Measurements from ENCODE around the gene MPP3.
"Not testable (repeated sequence)": the region's sequence is repeated elsewhere in the genome, so short reads cannot be mapped to it uniquely, and the experiment has no call there.

The MPP3 gene

GRCh38 chr17:43849116-43849515 is 16.2 kb upstream of the MPP3 start:
- Histone ChIP-seq H3K4me3 (ENCODE audit: low read depth in 1 of 5, low read length in 5 of 5) (peak overlapping the region in 4 of 5 donors; percentile 56 to 80 (median 70)), H3K4me1 (ENCODE audit: control insufficient read depth in 5 of 5, insufficient read depth in 5 of 5, low read length in 5 of 5) (peaks cover 3 to 42% (median 20%) of the 10 kb centered on the region in 5 donors), H3K9ac (ENCODE audit: low read length in 5 of 5) (peak overlapping the region in 2 of 5 donors; percentile 73 to 82), H3K36me3 (ENCODE audit: control insufficient read depth in 5 of 5, insufficient read depth in 5 of 5, low read length in 5 of 5) (peaks cover 0 to 6% (median 0%) of the 10 kb centered on the region in 5 donors), H3K27ac (ENCODE audit: low read depth, low read length) (peak overlapping the region; percentile 57), H3K27me3 (ENCODE audit: control insufficient read depth in 5 of 5, insufficient read depth in 4 of 5, low read length in 5 of 5) (peaks cover 2 to 14% (median 6%) of the 10 kb centered on the region in 5 donors), H3K9me3 (ENCODE audit: control insufficient read depth in 5 of 5, low read length in 5 of 5) (no peaks in the 10 kb centered on the region)

GRCh38 chr17:43848601-43849000 is 15.7 kb upstream of the MPP3 start:
- H3K27me3 ChIP-seq (ENCODE audit: control insufficient read depth in 5 of 5, insufficient read depth in 4 of 5, low read length in 5 of 5), result peaks cover 2 to 9% (median 5%) of the 10 kb centered on the region in 5 donors
- no peaks in the 10 kb centered on the region for H3K9me3 ChIP-seq (ENCODE audit: control insufficient read depth in 5 of 5, low read length in 5 of 5)
- H3K36me3 ChIP-seq (ENCODE audit: control insufficient read depth in 5 of 5, insufficient read depth in 5 of 5, low read length in 5 of 5), result peaks cover 0 to 3% (median 0%) of the 10 kb centered on the region in 5 donors
- H3K27ac ChIP-seq (ENCODE audit: low read depth, low read length), result peak overlapping the region; percentile 55
- peak overlapping the region in 4 of 5 donors; percentile 22 to 82 (median 46) for H3K9ac ChIP-seq (ENCODE audit: low read length in 5 of 5)
- H3K4me1 ChIP-seq (ENCODE audit: control insufficient read depth in 5 of 5, insufficient read depth in 5 of 5, low read length in 5 of 5), result peaks cover 3 to 37% (median 17%) of the 10 kb centered on the region in 5 donors
- peak overlapping the region in 4 of 5 donors; percentile 56 to 80 (median 70) for H3K4me3 ChIP-seq (ENCODE audit: low read depth in 1 of 5, low read length in 5 of 5)

GRCh38 chr17:43846963-43847371 is 14.0 kb upstream of the MPP3 start, which contains the start of gene CD300LG:
CD300LG (plus strand) TSS chr17:43847176; CDS start chr17:43847217, 41 bp downstream.
- Histone ChIP-seq H3K9me3 (ENCODE audit: control insufficient read depth in 5 of 5, low read length in 5 of 5) (no peaks in the 10 kb centered on the region), H3K27ac (ENCODE audit: low read depth, low read length) (peak within 1 kb of the TSS; percentile 55), H3K27me3 (ENCODE audit: control insufficient read depth in 5 of 5, insufficient read depth in 4 of 5, low read length in 5 of 5) (peaks cover 0 to 4% (median 0%) of the 10 kb centered on the region in 5 donors), H3K4me3 (ENCODE audit: low read depth in 1 of 5, low read length in 5 of 5) (peak within 1 kb of the TSS in 4 of 5 donors; percentile 64 to 80 (median 71)), H3K36me3 (ENCODE audit: control insufficient read depth in 5 of 5, insufficient read depth in 5 of 5, low read length in 5 of 5) (no peaks in the 10 kb centered on the region), H3K9ac (ENCODE audit: low read length in 5 of 5) (peak within 1 kb of the TSS in 4 of 5 donors; percentile 38 to 82 (median 54)), H3K4me1 (ENCODE audit: control insufficient read depth in 5 of 5, insufficient read depth in 5 of 5, low read length in 5 of 5) (peaks cover 0 to 22% (median 7%) of the 10 kb centered on the region in 5 donors)

- Histone ChIP-seq H3K36me3 (ENCODE audit: control insufficient read depth in 5 of 5, insufficient read depth in 5 of 5, low read length in 5 of 5) (no peaks in the 10 kb centered on the region), H3K27me3 (ENCODE audit: control insufficient read depth in 5 of 5, insufficient read depth in 4 of 5, low read length in 5 of 5) (peaks cover 0 to 2% (median 0%) of the 10 kb centered on the region in 5 donors), H3K4me3 (ENCODE audit: low read depth in 1 of 5, low read length in 5 of 5) (peak overlapping the region in 4 of 5 donors; percentile 31 to 80 (median 70)), H3K27ac (ENCODE audit: low read depth, low read length) (peak overlapping the region; percentile 55), H3K9me3 (ENCODE audit: control insufficient read depth in 5 of 5, low read length in 5 of 5) (no peaks in the 10 kb centered on the region), H3K4me1 (ENCODE audit: control insufficient read depth in 5 of 5, insufficient read depth in 5 of 5, low read length in 5 of 5) (peaks cover 0 to 20% (median 14%) of the 10 kb centered on the region in 5 donors), H3K9ac (ENCODE audit: low read length in 5 of 5) (peak overlapping the region in 3 of 5 donors; percentile 38 to 65 (median 59))
These were observed 13.3 kb upstream of the MPP3 start for GRCh38 chr17:43846221-43846712.

- peaks cover 1 to 23% (median 19%) of the 10 kb centered on the region in 5 donors for H3K4me1 ChIP-seq (ENCODE audit: control insufficient read depth in 5 of 5, insufficient read depth in 5 of 5, low read length in 5 of 5)
- H3K9me3 ChIP-seq (ENCODE audit: control insufficient read depth in 5 of 5, low read length in 5 of 5), result no peaks in the 10 kb centered on the region
- H3K36me3 ChIP-seq (ENCODE audit: control insufficient read depth in 5 of 5, insufficient read depth in 5 of 5, low read length in 5 of 5), result no peaks in the 10 kb centered on the region
- peak overlapping the region; percentile 55 for H3K27ac ChIP-seq (ENCODE audit: low read depth, low read length)
- peak overlapping the region in 1 of 5 donors; percentile 28 for H3K9ac ChIP-seq (ENCODE audit: low read length in 5 of 5)
- no peaks in the 10 kb centered on the region for H3K27me3 ChIP-seq (ENCODE audit: control insufficient read depth in 5 of 5, insufficient read depth in 4 of 5, low read length in 5 of 5)
- no peak overlapping the region for H3K4me3 ChIP-seq (ENCODE audit: low read depth in 1 of 5, low read length in 5 of 5)
These were observed 12.8 kb upstream of the MPP3 start for GRCh38 chr17:43845766-43846165.

GRCh38 chr17:43844241-43844640 is 11.3 kb upstream of the MPP3 start:
- Histone ChIP-seq H3K9ac (ENCODE audit: low read length in 5 of 5) (no peak overlapping the region), H3K27ac (ENCODE audit: low read depth, low read length) (no peak overlapping the region)

GRCh38 chr17:43842975-43843325 is 10.0 kb upstream of the MPP3 start:
- Histone ChIP-seq H3K36me3 (ENCODE audit: control insufficient read depth in 5 of 5, insufficient read depth in 5 of 5, low read length in 5 of 5) (no peaks in the 10 kb centered on the region), H3K9me3 (ENCODE audit: control insufficient read depth in 5 of 5, low read length in 5 of 5) (no peaks in the 10 kb centered on the region), H3K9ac (ENCODE audit: low read length in 5 of 5) (no peak overlapping the region), H3K27me3 (ENCODE audit: control insufficient read depth in 5 of 5, insufficient read depth in 4 of 5, low read length in 5 of 5) (no peaks in the 10 kb centered on the region), H3K4me1 (ENCODE audit: control insufficient read depth in 5 of 5, insufficient read depth in 5 of 5, low read length in 5 of 5) (peaks cover 2 to 35% (median 29%) of the 10 kb centered on the region in 5 donors), H3K4me3 (ENCODE audit: low read depth in 1 of 5, low read length in 5 of 5) (no peak overlapping the region), H3K27ac (ENCODE audit: low read depth, low read length) (no peak overlapping the region)

More at GRCh38 chr17:43844241-43844640, 11.3 kb upstream of the MPP3 start:
- Histone ChIP-seq H3K4me1 (ENCODE audit: control insufficient read depth in 5 of 5, insufficient read depth in 5 of 5, low read length in 5 of 5) (peaks cover 2 to 35% (median 29%) of the 10 kb centered on the region in 5 donors), H3K4me3 (ENCODE audit: low read depth in 1 of 5, low read length in 5 of 5) (no peak overlapping the region), H3K36me3 (ENCODE audit: control insufficient read depth in 5 of 5, insufficient read depth in 5 of 5, low read length in 5 of 5) (no peaks in the 10 kb centered on the region), H3K9me3 (ENCODE audit: control insufficient read depth in 5 of 5, low read length in 5 of 5) (no peaks in the 10 kb centered on the region), H3K27me3 (ENCODE audit: control insufficient read depth in 5 of 5, insufficient read depth in 4 of 5, low read length in 5 of 5) (no peaks in the 10 kb centered on the region)

- H3K27ac ChIP-seq (ENCODE audit: low read depth, low read length); H3K9ac ChIP-seq (ENCODE audit: low read length in 5 of 5); H3K27me3 ChIP-seq (ENCODE audit: control insufficient read depth in 5 of 5, insufficient read depth in 4 of 5, low read length in 5 of 5); H3K36me3 ChIP-seq (ENCODE audit: control insufficient read depth in 5 of 5, insufficient read depth in 5 of 5, low read length in 5 of 5); H3K9me3 ChIP-seq (ENCODE audit: control insufficient read depth in 5 of 5, low read length in 5 of 5): not testable (repeated sequence)
- peak overlapping the region in 1 of 5 donors; percentile 35 for H3K4me3 ChIP-seq (ENCODE audit: low read depth in 1 of 5, low read length in 5 of 5)
- H3K4me1 ChIP-seq (ENCODE audit: control insufficient read depth in 5 of 5, insufficient read depth in 5 of 5, low read length in 5 of 5), result peaks cover 2 to 35% (median 29%) of the 10 kb centered on the region in 5 donors
These were observed 9.4 kb upstream of the MPP3 start for GRCh38 chr17:43842091-43842974.

- Histone ChIP-seq H3K4me1 (ENCODE audit: control insufficient read depth in 5 of 5, insufficient read depth in 5 of 5, low read length in 5 of 5) (peaks cover 2 to 29% (median 28%) of the 10 kb centered on the region in 5 donors), H3K9me3 (ENCODE audit: control insufficient read depth in 5 of 5, low read length in 5 of 5) (no peaks in the 10 kb centered on the region), H3K36me3 (ENCODE audit: control insufficient read depth in 5 of 5, insufficient read depth in 5 of 5, low read length in 5 of 5) (no peaks in the 10 kb centered on the region), H3K27ac (ENCODE audit: low read depth, low read length) (no peak overlapping the region), H3K4me3 (ENCODE audit: low read depth in 1 of 5, low read length in 5 of 5) (peak overlapping the region in 1 of 5 donors; percentile 35), H3K27me3 (ENCODE audit: control insufficient read depth in 5 of 5, insufficient read depth in 4 of 5, low read length in 5 of 5) (no peaks in the 10 kb centered on the region), H3K9ac (ENCODE audit: low read length in 5 of 5) (no peak overlapping the region)
These were observed 8.3 kb upstream of the MPP3 start for GRCh38 chr17:43841282-43841681.

GRCh38 chr17:43840814-43841213 is 7.9 kb upstream of the MPP3 start:
- Histone ChIP-seq H3K4me3 (ENCODE audit: low read depth in 1 of 5, low read length in 5 of 5) (no peak overlapping the region), H3K27me3 (ENCODE audit: control insufficient read depth in 5 of 5, insufficient read depth in 4 of 5, low read length in 5 of 5) (no peaks in the 10 kb centered on the region), H3K36me3 (ENCODE audit: control insufficient read depth in 5 of 5, insufficient read depth in 5 of 5, low read length in 5 of 5) (no peaks in the 10 kb centered on the region), H3K9me3 (ENCODE audit: control insufficient read depth in 5 of 5, low read length in 5 of 5) (no peaks in the 10 kb centered on the region), H3K4me1 (ENCODE audit: control insufficient read depth in 5 of 5, insufficient read depth in 5 of 5, low read length in 5 of 5) (peaks cover 2 to 27% (median 24%) of the 10 kb centered on the region in 5 donors), H3K27ac (ENCODE audit: low read depth, low read length) (no peak overlapping the region), H3K9ac (ENCODE audit: low read length in 5 of 5) (no peak overlapping the region)
